ENCODE data around the gene USP5.
A peak's percentile ranks its signal among the peaks of the same experiment; 100 is the strongest.

USP5 gene

GRCh38 chr12:6827982-6828780 is 23.8 kb upstream of the USP5 start, which contains the start of gene P3H3:
Gene P3H3 (plus strand): TSS chr12:6828407. CDS start chr12:6828441, 34 bp downstream.
- DNase-seq, result peak; percentile 86
- peaks cover 12% of the 10 kb centered on the region for H3K79me1 ChIP-seq (ENCODE audit: low read length)
- peak within 1 kb of the TSS; percentile 41 for H3K27ac ChIP-seq (ENCODE audit: low read depth, low read length)

GRCh38 chr12:6828781-6829535 is 23.0 kb upstream of the USP5 start:
- H3K4me1 ChIP-seq (ENCODE audit: control insufficient read depth, low read depth, low read length), result peaks cover 2% of the 10 kb centered on the region
- H2BK15ac ChIP-seq (replicated peaks; ENCODE audit: low read depth), result no peak overlapping the region
- H3K27ac ChIP-seq (ENCODE audit: low read depth, low read length), result peak overlapping the region; percentile 41
- peak overlapping the region; percentile 19 for H3K4ac ChIP-seq (ENCODE audit: low read depth, low read length)
- peak overlapping the region; percentile 97 for H3K9ac ChIP-seq (ENCODE audit: low read length)
- no peak overlapping the region for H2AK5ac ChIP-seq (ENCODE audit: low read length)
- peak overlapping the region; percentile 29 for H2BK120ac ChIP-seq (ENCODE audit: low read depth, low read length)
- H3K36me3 ChIP-seq (ENCODE audit: control insufficient read depth, insufficient read depth, low read length), result peaks cover 7% of the 10 kb centered on the region
- H3K4me3 ChIP-seq (ENCODE audit: low read length), result peak overlapping the region; percentile 95
- peaks cover 2% of the 10 kb centered on the region for H3K27me3 ChIP-seq (ENCODE audit: insufficient read depth, low read length, poor library complexity)
- peak; percentile 82 for DNase-seq
- peaks cover 12% of the 10 kb centered on the region for H3K79me1 ChIP-seq (ENCODE audit: low read length)
- peak overlapping the region; percentile 47 for H3K4me2 ChIP-seq (ENCODE audit: low read length)
- peak overlapping the region; percentile 87 for H2BK5ac ChIP-seq (ENCODE audit: low read length)
- H3K23ac ChIP-seq (ENCODE audit: low read length), result peak overlapping the region; percentile 48
- H4K8ac ChIP-seq (ENCODE audit: low read depth, low read length), result no peak overlapping the region
- H4K5ac ChIP-seq (ENCODE audit: low read length), result no peak overlapping the region
- H3K18ac ChIP-seq (ENCODE audit: low read length), result peak overlapping the region; percentile 78
- H3K79me2 ChIP-seq (ENCODE audit: control insufficient read depth, insufficient read depth, low read length), result peaks cover 4% of the 10 kb centered on the region
- H3K56ac ChIP-seq (ENCODE audit: low read length), result peak overlapping the region; percentile 99
- WGBS (ENCODE audit: extremely low coverage, insufficient coverage, low lambda C conversion rate), result no CpG with 5 or more reads among the region's 71 CpGs

More at GRCh38 chr12:6827982-6828780, 23.8 kb upstream of the USP5 start, which contains the start of gene P3H3:
- Histone ChIP-seq H3K18ac (ENCODE audit: low read length) (peak within 1 kb of the TSS; percentile 78), H3K9ac (ENCODE audit: low read length) (peak within 1 kb of the TSS; percentile 97), H4K8ac (ENCODE audit: low read depth, low read length) (no peak within 1 kb of the TSS), H3K4me2 (ENCODE audit: low read length) (peak within 1 kb of the TSS; percentile 57), H3K79me2 (ENCODE audit: control insufficient read depth, insufficient read depth, low read length) (peaks cover 4% of the 10 kb centered on the region), H3K4me3 (ENCODE audit: low read length) (peak within 1 kb of the TSS; percentile 95), H2BK5ac (ENCODE audit: low read length) (peak within 1 kb of the TSS; percentile 87), H4K5ac (ENCODE audit: low read length) (no peak within 1 kb of the TSS), H3K27me3 (ENCODE audit: insufficient read depth, low read length, poor library complexity) (peaks cover 2% of the 10 kb centered on the region), H3K4me1 (ENCODE audit: control insufficient read depth, low read depth, low read length) (peaks cover 2% of the 10 kb centered on the region), H2BK15ac (replicated peaks; ENCODE audit: low read depth) (no peak within 1 kb of the TSS), H3K56ac (ENCODE audit: low read length) (peak within 1 kb of the TSS; percentile 99), H2BK120ac (ENCODE audit: low read depth, low read length) (peak within 1 kb of the TSS; percentile 29), H3K4ac (ENCODE audit: low read depth, low read length) (peak within 1 kb of the TSS; percentile 19), H3K23ac (ENCODE audit: low read length) (peak within 1 kb of the TSS; percentile 48), H3K36me3 (ENCODE audit: control insufficient read depth, insufficient read depth, low read length) (peaks cover 4% of the 10 kb centered on the region), H2AK5ac (ENCODE audit: low read length) (no peak within 1 kb of the TSS)
- WGBS (ENCODE audit: extremely low coverage, insufficient coverage, low lambda C conversion rate), result no CpG with 5 or more reads among the region's 60 CpGs

GRCh38 chr12:6829536-6830220 is 22.3 kb upstream of the USP5 start:
- no peak overlapping the region for H4K8ac ChIP-seq (ENCODE audit: low read depth, low read length)
- H2BK120ac ChIP-seq (ENCODE audit: low read depth, low read length), result no peak overlapping the region
- no peak overlapping the region for H2BK5ac ChIP-seq (ENCODE audit: low read length)
- WGBS (ENCODE audit: extremely low coverage, insufficient coverage, low lambda C conversion rate), result no CpG with 5 or more reads among the region's 19 CpGs
- peaks cover 7% of the 10 kb centered on the region for H3K36me3 ChIP-seq (ENCODE audit: control insufficient read depth, insufficient read depth, low read length)
- H3K18ac ChIP-seq (ENCODE audit: low read length), result no peak overlapping the region
- peaks cover 4% of the 10 kb centered on the region for H3K79me2 ChIP-seq (ENCODE audit: control insufficient read depth, insufficient read depth, low read length)
- no peak overlapping the region for H3K4ac ChIP-seq (ENCODE audit: low read depth, low read length)
- H2BK15ac ChIP-seq (replicated peaks; ENCODE audit: low read depth), result no peak overlapping the region
- no peak overlapping the region for H2AK5ac ChIP-seq (ENCODE audit: low read length)
- peaks cover under 1% of the 10 kb centered on the region for H3K27me3 ChIP-seq (ENCODE audit: insufficient read depth, low read length, poor library complexity)
- H4K5ac ChIP-seq (ENCODE audit: low read length), result no peak overlapping the region
- H3K9ac ChIP-seq (ENCODE audit: low read length), result peak overlapping the region; percentile 97
- H3K4me2 ChIP-seq (ENCODE audit: low read length), result peak overlapping the region; percentile 47
- no peak for DNase-seq
- H3K27ac ChIP-seq (ENCODE audit: low read depth, low read length), result no peak overlapping the region
- H3K23ac ChIP-seq (ENCODE audit: low read length), result no peak overlapping the region
- H3K79me1 ChIP-seq (ENCODE audit: low read length), result peaks cover 12% of the 10 kb centered on the region
- H3K4me1 ChIP-seq (ENCODE audit: control insufficient read depth, low read depth, low read length), result peaks cover 2% of the 10 kb centered on the region
- H3K56ac ChIP-seq (ENCODE audit: low read length), result peak overlapping the region; percentile 99
- peak overlapping the region; percentile 95 for H3K4me3 ChIP-seq (ENCODE audit: low read length)

GRCh38 chr12:6830286-6830890 is 21.6 kb upstream of the USP5 start:
- Histone ChIP-seq H3K79me1 (ENCODE audit: low read length) (peaks cover 12% of the 10 kb centered on the region), H3K36me3 (ENCODE audit: control insufficient read depth, insufficient read depth, low read length) (peaks cover 7% of the 10 kb centered on the region), H4K5ac (ENCODE audit: low read length) (no peak overlapping the region), H3K56ac (ENCODE audit: low read length) (no peak overlapping the region), H4K8ac (ENCODE audit: low read depth, low read length) (no peak overlapping the region), H3K18ac (ENCODE audit: low read length) (no peak overlapping the region), H3K79me2 (ENCODE audit: control insufficient read depth, insufficient read depth, low read length) (peaks cover 4% of the 10 kb centered on the region), H2BK5ac (ENCODE audit: low read length) (no peak overlapping the region), H3K27ac (ENCODE audit: low read depth, low read length) (no peak overlapping the region), H2BK15ac (replicated peaks; ENCODE audit: low read depth) (no peak overlapping the region), H3K4ac (ENCODE audit: low read depth, low read length) (no peak overlapping the region), H2BK120ac (ENCODE audit: low read depth, low read length) (no peak overlapping the region), H3K4me1 (ENCODE audit: control insufficient read depth, low read depth, low read length) (no peaks in the 10 kb centered on the region), H3K4me2 (ENCODE audit: low read length) (no peak overlapping the region), H3K4me3 (ENCODE audit: low read length) (no peak overlapping the region), H3K9ac (ENCODE audit: low read length) (peak overlapping the region; percentile 1), H3K23ac (ENCODE audit: low read length) (no peak overlapping the region), H3K27me3 (ENCODE audit: insufficient read depth, low read length, poor library complexity) (no peaks in the 10 kb centered on the region), H2AK5ac (ENCODE audit: low read length) (no peak overlapping the region)
- no peak for DNase-seq
- no CpG with 5 or more reads among the region's 11 CpGs for WGBS (ENCODE audit: extremely low coverage, insufficient coverage, low lambda C conversion rate)

GRCh38 chr12:6830999-6831398 is 21.0 kb upstream of the USP5 start:
- no peak overlapping the region for H4K5ac ChIP-seq (ENCODE audit: low read length)
- no peak overlapping the region for H3K27ac ChIP-seq (ENCODE audit: low read depth, low read length)
- peaks cover 12% of the 10 kb centered on the region for H3K79me1 ChIP-seq (ENCODE audit: low read length)
- no peak for DNase-seq
- H3K9ac ChIP-seq (ENCODE audit: low read length), result no peak overlapping the region
- no peak overlapping the region for H3K4me3 ChIP-seq (ENCODE audit: low read length)
- H3K4me2 ChIP-seq (ENCODE audit: low read length), result no peak overlapping the region
- WGBS (ENCODE audit: extremely low coverage, insufficient coverage, low lambda C conversion rate), result no CpG with 5 or more reads among the region's 6 CpGs
- no peak overlapping the region for H2AK5ac ChIP-seq (ENCODE audit: low read length)
- no peak overlapping the region for H2BK15ac ChIP-seq (replicated peaks; ENCODE audit: low read depth)
- H3K4me1 ChIP-seq (ENCODE audit: control insufficient read depth, low read depth, low read length), result no peaks in the 10 kb centered on the region
- peaks cover 7% of the 10 kb centered on the region for H3K36me3 ChIP-seq (ENCODE audit: control insufficient read depth, insufficient read depth, low read length)
- no peak overlapping the region for H3K4ac ChIP-seq (ENCODE audit: low read depth, low read length)
- H4K8ac ChIP-seq (ENCODE audit: low read depth, low read length), result no peak overlapping the region
- no peak overlapping the region for H2BK120ac ChIP-seq (ENCODE audit: low read depth, low read length)
- H3K56ac ChIP-seq (ENCODE audit: low read length), result no peak overlapping the region
- no peak overlapping the region for H3K18ac ChIP-seq (ENCODE audit: low read length)
- H3K79me2 ChIP-seq (ENCODE audit: control insufficient read depth, insufficient read depth, low read length), result peaks cover 4% of the 10 kb centered on the region
- no peak overlapping the region for H3K23ac ChIP-seq (ENCODE audit: low read length)
- no peak overlapping the region for H2BK5ac ChIP-seq (ENCODE audit: low read length)
- H3K27me3 ChIP-seq (ENCODE audit: insufficient read depth, low read length, poor library complexity), result no peaks in the 10 kb centered on the region

All from mesendoderm (in vitro differentiated cells).